MM.1S (cell line): ENCODE results near the gene SLC30A4.

Source experiments
- CTCF ChIP-seq: fragments of 300-600 bp; sonication (generic); IDR thresholded peaks from 2 replicates; pipeline ENCODE4 v1.5.1; 2016; ENCODE audit warnings: antibody characterized with exemption, low read length, mixed read lengths
- EZH2phosphoT487 ChIP-seq: fragments of 300-600 bp; sonication (generic); IDR thresholded peaks from 2 replicates; pipeline ENCODE4 v1.6.1; 2018; ENCODE audit warnings: antibody characterized with exemption, low read length

- TF ChIP-seq EZH2phosphoT487 (no peak), CTCF (no peak)
Measured at GRCh38 chr15:45523166-45523460, 558 bp upstream of the SLC30A4 start.
